Vagina (tissue), 2 donors: Measurements from ENCODE around the gene ADAMTS17. TPM values are rescaled to one million over a fixed set of nuclear protein-coding genes. Genes with fewer than 3 reads are reported as not detected.

Experiments
- DNase-seq, 2 donors: peaks; one replicate each; pipeline ENCODE4 v3.0.0-alpha.2; 2017; ENCODE audit errors: extremely low spot score in 2 of 2
- H3K27ac ChIP-seq: fragments of 200-600 bp; sonication (generic); one replicate; pipeline ENCODE4 v1.5.1; 2019
- H3K27me3 ChIP-seq: fragments of 200-600 bp; sonication (generic); one replicate; pipeline ENCODE4 v1.5.1; 2019
- H3K36me3 ChIP-seq, 2 donors: fragments of 200-600 bp; sonication (generic); one replicate each; pipeline ENCODE4 v1.5.1; 2017 to 2019
- H3K4me1 ChIP-seq: fragments of 200-600 bp; sonication (generic); one replicate; pipeline ENCODE4 v1.5.1; 2019
- H3K4me3 ChIP-seq, 2 donors: fragments of 200-600 bp; sonication (generic); 1 replicate in 1 of 2; 2 replicates in 1 of 2; pipeline ENCODE4 v1.5.1; 2016 to 2019
- H3K9me3 ChIP-seq: fragments of 200-600 bp; sonication (generic); one replicate; pipeline ENCODE4 v1.5.1; 2019
- POLR2A ChIP-seq, 2 donors: fragments of 450-650 bp; IDR thresholded peaks; one replicate each; pipeline ENCODE4 v1.6.1; 2017; ENCODE audit warnings: antibody characterized with exemption in 2 of 2, mild to moderate bottlenecking in 2 of 2, moderate library complexity in 2 of 2
- POLR2AphosphoS5 ChIP-seq, 2 donors: sonication (generic); formaldehyde crosslinking; IDR thresholded peaks; one replicate each; pipeline ENCODE4 v1.9.0; 2017; ENCODE audit warnings: antibody characterized with exemption in 2 of 2, mild to moderate bottlenecking in 2 of 2, low read depth in 1 of 2; ENCODE audit not compliant: insufficient read depth in 1 of 2
- intact Hi-C: fragments of 100-400 bp; cut with DNase I; formaldehyde crosslinking; loops from one replicate; pipeline ENCODE4 v1.15.1; 2023
- total RNA-seq: library from RNA; depleted of rRNA; stranded (reverse); fragments of >200 nt; gene quantifications from one replicate; pipeline ENCODE4 v1.2.3, GENCODE V29; 2016
- TF ChIP-seq, protein P1 (sequence below), 3 experiments: fragments of 450-650 bp in 2 of 3; fragments of 200-600 bp in 1 of 3; sonication (generic) in 1 of 3; IDR thresholded peaks; one replicate each; pipeline ENCODE4 v1.5.1; 2017 to 2019; ENCODE audit warnings: antibody characterized with exemption in 3 of 3, mild to moderate bottlenecking in 2 of 3, moderate library complexity in 2 of 3

ADAMTS17 gene
- total RNA-seq, 1 donor from 2014 or later = 16.0 TPM

GRCh38 chr15:100242989-100243388, 98.8 kb downstream of the ADAMTS17 start:
- Histone ChIP-seq H3K27ac (no peak overlapping the region), H3K27me3 (no peaks in the 10 kb centered on the region), H3K4me1 (no peaks in the 10 kb centered on the region), H3K4me3 (no peak overlapping the region), H3K36me3 (no peaks in the 10 kb centered on the region), H3K9me3 (no peaks in the 10 kb centered on the region)
- DNase-seq = no peak
- intact Hi-C loops = no loop called here
- TF ChIP-seq POLR2A (IDR thresholded peaks at IDR 0.05) (no peak), POLR2AphosphoS5 (IDR thresholded peaks at IDR 0.05; ENCODE audit: insufficient read depth in 1 of 2, low read depth in 1 of 2) (no peak)
- TF ChIP-seq, protein P1, sequence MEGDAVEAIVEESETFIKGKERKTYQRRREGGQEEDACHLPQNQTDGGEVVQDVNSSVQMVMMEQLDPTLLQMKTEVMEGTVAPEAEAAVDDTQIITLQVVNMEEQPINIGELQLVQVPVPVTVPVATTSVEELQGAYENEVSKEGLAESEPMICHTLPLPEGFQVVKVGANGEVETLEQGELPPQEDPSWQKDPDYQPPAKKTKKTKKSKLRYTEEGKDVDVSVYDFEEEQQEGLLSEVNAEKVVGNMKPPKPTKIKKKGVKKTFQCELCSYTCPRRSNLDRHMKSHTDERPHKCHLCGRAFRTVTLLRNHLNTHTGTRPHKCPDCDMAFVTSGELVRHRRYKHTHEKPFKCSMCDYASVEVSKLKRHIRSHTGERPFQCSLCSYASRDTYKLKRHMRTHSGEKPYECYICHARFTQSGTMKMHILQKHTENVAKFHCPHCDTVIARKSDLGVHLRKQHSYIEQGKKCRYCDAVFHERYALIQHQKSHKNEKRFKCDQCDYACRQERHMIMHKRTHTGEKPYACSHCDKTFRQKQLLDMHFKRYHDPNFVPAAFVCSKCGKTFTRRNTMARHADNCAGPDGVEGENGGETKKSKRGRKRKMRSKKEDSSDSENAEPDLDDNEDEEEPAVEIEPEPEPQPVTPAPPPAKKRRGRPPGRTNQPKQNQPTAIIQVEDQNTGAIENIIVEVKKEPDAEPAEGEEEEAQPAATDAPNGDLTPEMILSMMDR (IDR thresholded peaks at IDR 0.05) = no peak

- H3K4me3 ChIP-seq = no peak overlapping the region
- H3K27me3 ChIP-seq = no peaks in the 10 kb centered on the region
- intact Hi-C loops = no loop called here
- H3K4me1 ChIP-seq = no peaks in the 10 kb centered on the region
- no peak overlapping the region for H3K27ac ChIP-seq
- H3K9me3 ChIP-seq = no peaks in the 10 kb centered on the region
- no peak for DNase-seq
- no peaks in the 10 kb centered on the region for H3K36me3 ChIP-seq
- TF ChIP-seq, protein P1 (IDR thresholded peaks at IDR 0.05) = no peak
- TF ChIP-seq POLR2AphosphoS5 (IDR thresholded peaks at IDR 0.05; ENCODE audit: insufficient read depth in 1 of 2, low read depth in 1 of 2) (no peak), POLR2A (IDR thresholded peaks at IDR 0.05) (no peak)
These were observed 99.9 kb downstream of the ADAMTS17 start for GRCh38 chr15:100241572-100242482.

GRCh38 chr15:100236981-100237720, 104.6 kb downstream of the ADAMTS17 start:
- Histone ChIP-seq H3K36me3 (no peaks in the 10 kb centered on the region), H3K27me3 (no peaks in the 10 kb centered on the region), H3K4me3 (no peak overlapping the region), H3K27ac (no peak overlapping the region), H3K4me1 (peaks cover 10% of the 10 kb centered on the region), H3K9me3 (no peaks in the 10 kb centered on the region)
- intact Hi-C loops = no loop called here
- no peak for DNase-seq
- TF ChIP-seq, protein P1 (IDR thresholded peaks at IDR 0.05) = no peak
- no peak for TF ChIP-seq POLR2AphosphoS5 (IDR thresholded peaks at IDR 0.05; ENCODE audit: insufficient read depth in 1 of 2, low read depth in 1 of 2)
- TF ChIP-seq POLR2A (IDR thresholded peaks at IDR 0.05) = no peak

DNA sequence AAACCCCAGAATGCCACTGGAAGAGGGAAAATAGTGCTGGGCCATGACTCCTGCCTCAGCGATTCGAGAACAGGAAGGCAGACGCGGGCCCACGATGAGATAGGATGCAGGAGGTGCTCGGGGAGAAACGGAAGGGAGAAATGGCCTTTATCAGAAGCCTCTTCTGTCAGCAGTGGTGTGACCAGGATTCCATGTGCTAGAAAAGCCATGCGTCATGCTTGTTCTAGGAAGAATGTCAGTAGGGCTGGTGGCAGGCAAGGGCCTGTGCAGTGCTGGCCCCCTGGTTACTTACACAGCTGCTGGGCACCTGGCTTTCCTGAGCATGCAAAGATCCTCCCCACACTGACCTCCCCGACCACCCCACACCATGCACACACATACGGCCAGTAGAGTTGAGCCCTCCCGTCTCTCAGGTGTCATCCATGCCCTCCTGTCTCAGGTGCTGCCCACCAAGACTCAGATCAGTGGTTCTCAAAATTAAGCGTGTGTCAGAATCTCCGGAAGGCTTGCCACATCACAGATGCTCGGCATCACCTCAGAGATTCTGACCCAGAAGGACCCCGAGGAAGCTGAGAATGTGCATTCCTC, 106.7 kb downstream of the ADAMTS17 start:
- Histone ChIP-seq H3K36me3 (no peaks in the 10 kb centered on the region), H3K27me3 (no peaks in the 10 kb centered on the region), H3K4me1 (peaks cover 10% of the 10 kb centered on the region), H3K4me3 (no peak overlapping the region), H3K27ac (no peak overlapping the region), H3K9me3 (no peaks in the 10 kb centered on the region)
- TF ChIP-seq POLR2AphosphoS5 (IDR thresholded peaks at IDR 0.05; ENCODE audit: insufficient read depth in 1 of 2, low read depth in 1 of 2) (no peak), POLR2A (IDR thresholded peaks at IDR 0.05) (no peak)
- TF ChIP-seq, protein P1 (IDR thresholded peaks at IDR 0.05) = no peak
- intact Hi-C loops = no loop called here
- DNase-seq = no peak
